OCI-LY1 (cell line): Measurements from ENCODE around the gene NABP1.

Experiments used
- H2AFZ ChIP-seq: fragments of 200-600 bp; sonication (generic), shearing (Covaris generic); 2 replicates; pipeline ENCODE4 v1.6.0; 2014; ENCODE audit warnings: antibody characterized with exemption, mild to moderate bottlenecking, low read length
- H3F3A ChIP-seq: fragments of 200-600 bp; sonication (generic), shearing (Covaris generic); 2 replicates; pipeline ENCODE4 v1.6.0; 2014; ENCODE audit warnings: mild to moderate bottlenecking, antibody characterized with exemption, low read length, moderate library complexity; ENCODE audit not compliant: insufficient read depth
- H3K27ac ChIP-seq: fragments of 200-600 bp; sonication (generic); 2 replicates; pipeline ENCODE4 v1.5.1; 2014; ENCODE audit warnings: low read length, mixed run types, mild to moderate bottlenecking, low read depth; ENCODE audit not compliant: poor library complexity, severe bottlenecking
- H3K27me3 ChIP-seq: fragments of 200-600 bp; sonication (generic); 2 replicates; pipeline ENCODE4 v1.6.0; 2014; ENCODE audit warnings: antibody characterized with exemption, mild to moderate bottlenecking, low read length, moderate library complexity; ENCODE audit not compliant: insufficient read depth
- H3K36me3 ChIP-seq: fragments of 200-600 bp; sonication (generic); 2 replicates; pipeline ENCODE4 v1.6.1; 2014; ENCODE audit warnings: mild to moderate bottlenecking, antibody characterized with exemption, low read length, moderate library complexity, mixed read lengths; ENCODE audit not compliant: insufficient read depth
- H3K4me1 ChIP-seq: fragments of 200-600 bp; sonication (generic); 2 replicates; pipeline ENCODE4 v1.5.1; 2014; ENCODE audit warnings: mild to moderate bottlenecking, low read length, moderate library complexity; ENCODE audit not compliant: insufficient read depth, severe bottlenecking
- H3K4me2 ChIP-seq: fragments of 200-600 bp; sonication (generic), shearing (Covaris generic); 2 replicates; pipeline ENCODE4 v1.6.1; 2014; ENCODE audit warnings: low read length
- H3K4me3 ChIP-seq: fragments of 200-600 bp; sonication (generic); 2 replicates; pipeline ENCODE4 v1.5.1; 2014; ENCODE audit warnings: low read length, low read depth, mild to moderate bottlenecking, mixed read lengths; ENCODE audit not compliant: poor library complexity, severe bottlenecking
- H3K79me2 ChIP-seq: fragments of 200-600 bp; shearing (Covaris generic); 2 replicates; pipeline ENCODE4 v1.6.1; 2016; ENCODE audit warnings: mixed run types, low read length, mixed read lengths; ENCODE audit not compliant: insufficient read depth
- H3K9ac ChIP-seq: fragments of 200-600 bp; sonication (generic), shearing (Covaris generic); 2 replicates; pipeline ENCODE4 v1.6.1; 2014; ENCODE audit warnings: mild to moderate bottlenecking, low read length, mixed read lengths
- H3K9me2 ChIP-seq: fragments of 200-600 bp; sonication (generic), shearing (Covaris generic); 2 replicates; pipeline ENCODE4 v1.6.1; 2014; ENCODE audit warnings: low read depth, mild to moderate bottlenecking, low read length, mixed read lengths
- H3K9me3 ChIP-seq: fragments of 200-600 bp; shearing (Covaris generic); 2 replicates; pipeline ENCODE4 v1.6.1; 2014; ENCODE audit warnings: low read length, mixed read lengths
- H4K20me1 ChIP-seq: fragments of 200-600 bp; sonication (generic), shearing (Covaris generic); 2 replicates; pipeline ENCODE4 v1.6.0; 2016; ENCODE audit warnings: mild to moderate bottlenecking, low read length; ENCODE audit not compliant: insufficient read depth
- CTCF ChIP-seq: fragments of 200-600 bp; sonication (generic), shearing (Covaris generic); IDR thresholded peaks from 2 replicates; pipeline ENCODE4 v1.5.1; 2017; ENCODE audit warnings: mild to moderate bottlenecking, antibody characterized with exemption, low read length, moderate library complexity, mixed read lengths
- EZH2 ChIP-seq: fragments of 200-600 bp; sonication (generic), shearing (Covaris generic); IDR thresholded peaks from 2 replicates; pipeline ENCODE4 v1.8.0; 2017; ENCODE audit warnings: borderline replicate concordance, mixed run types, mild to moderate bottlenecking, antibody characterized with exemption, low read length, moderate library complexity, mixed read lengths

NABP1 gene

DNA sequence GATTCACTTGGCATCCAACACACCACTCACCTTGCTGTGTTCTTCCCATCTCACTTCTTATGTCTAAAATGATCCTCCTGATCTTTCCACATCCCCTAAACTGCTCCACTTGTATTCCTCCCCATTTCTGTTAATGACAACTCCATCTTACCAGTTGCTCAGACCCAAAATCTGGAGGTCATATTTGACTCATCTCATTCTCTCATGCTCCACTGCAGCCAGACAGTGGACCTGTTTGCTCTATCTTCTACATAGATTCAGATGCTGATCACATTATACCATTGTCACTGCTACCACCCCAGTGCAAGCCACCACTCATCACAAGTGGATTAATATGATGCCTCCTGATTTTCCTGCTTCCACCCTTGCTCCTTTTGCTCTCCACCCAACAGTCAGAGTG is 7.9 kb upstream of the NABP1 start:
- Histone ChIP-seq H3K4me2 (no peak overlapping the region), H2AFZ (no peak overlapping the region), H3K4me3 (no peak overlapping the region), H3K27ac (no peak overlapping the region), H3K4me1 (peaks cover 13% of the 10 kb centered on the region), H3K36me3 (no peaks in the 10 kb centered on the region), H3F3A (no peaks in the 10 kb centered on the region), H3K9me3 (no peaks in the 10 kb centered on the region), H4K20me1 (no peaks in the 10 kb centered on the region), H3K27me3 (no peaks in the 10 kb centered on the region), H3K9ac (no peak overlapping the region), H3K79me2 (no peaks in the 10 kb centered on the region), H3K9me2 (no peaks in the 10 kb centered on the region)
- TF ChIP-seq CTCF = no peak
- TF ChIP-seq EZH2 = no peak

- Histone ChIP-seq H3K27ac (no peak overlapping the region), H3K4me1 (peaks cover 20% of the 10 kb centered on the region), H3K9me3 (no peaks in the 10 kb centered on the region), H3K9me2 (no peaks in the 10 kb centered on the region), H3K4me3 (no peak overlapping the region), H3K79me2 (no peaks in the 10 kb centered on the region), H4K20me1 (no peaks in the 10 kb centered on the region), H3F3A (no peaks in the 10 kb centered on the region), H3K4me2 (no peak overlapping the region), H2AFZ (no peak overlapping the region), H3K27me3 (no peaks in the 10 kb centered on the region), H3K36me3 (no peaks in the 10 kb centered on the region), H3K9ac (no peak overlapping the region)
- TF ChIP-seq EZH2 = no peak
- no peak for TF ChIP-seq CTCF
Observed at GRCh38 chr2:191670787-191671186, 7.1 kb upstream of the NABP1 start.

DNA sequence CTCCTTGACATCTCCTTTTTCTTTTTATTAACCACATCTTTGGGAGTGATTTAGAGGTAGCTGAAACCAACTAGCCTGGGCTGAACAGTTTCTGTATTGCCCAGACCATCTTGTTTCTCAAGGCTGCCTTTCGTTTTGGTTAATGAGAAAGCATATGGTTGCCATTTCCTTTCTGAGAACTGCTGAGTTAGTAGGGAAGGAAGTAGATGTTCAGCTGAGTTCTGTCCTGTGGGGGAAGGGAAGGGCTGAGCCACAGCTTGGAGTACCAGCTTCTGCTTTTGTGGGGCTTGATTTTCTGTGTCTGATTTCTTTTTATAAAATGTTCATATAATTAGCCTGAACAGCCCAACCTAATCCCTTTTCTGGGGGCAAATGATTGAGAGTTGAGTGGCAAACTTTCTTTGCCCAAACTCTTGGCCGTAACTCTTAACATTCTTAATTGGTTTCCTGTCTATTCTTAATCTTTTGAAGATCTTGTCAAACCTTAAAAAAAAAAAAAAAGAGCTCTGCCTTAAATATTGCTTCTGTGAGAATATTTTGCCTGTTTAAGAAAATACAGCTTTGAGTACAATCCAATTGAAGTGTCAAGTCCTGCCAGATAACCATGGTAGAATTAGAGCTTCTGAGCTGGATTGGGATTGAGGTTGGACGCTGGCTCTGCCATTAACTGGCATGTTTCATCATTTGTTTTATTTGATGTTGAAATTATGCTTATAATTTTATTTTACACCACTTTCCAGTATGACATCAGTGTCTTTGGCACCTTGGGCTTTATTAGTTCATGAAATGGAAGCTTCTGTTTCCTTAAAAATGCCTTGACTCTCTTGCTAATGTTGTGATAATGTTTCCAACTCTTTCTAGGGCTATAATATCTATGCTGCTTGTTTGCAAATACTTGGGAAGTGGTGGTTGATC is 1.9 kb upstream of the NABP1 start:
- no peaks in the 10 kb centered on the region for H4K20me1 ChIP-seq
- no peaks in the 10 kb centered on the region for H3K27me3 ChIP-seq
- 0 out of 2 replicates have a peak overlapping the region, but pooled peaks have one; percentile 19 for H3K9ac ChIP-seq
- H3K4me3 ChIP-seq = peak overlapping the region; percentile 15
- no peaks in the 10 kb centered on the region for H3K9me2 ChIP-seq
- peaks cover 5% of the 10 kb centered on the region; the same call in 1 of the 2 replicates for H3K36me3 ChIP-seq
- TF ChIP-seq CTCF (no peak), EZH2 (no peak)
- H3K4me1 ChIP-seq = peaks cover 49% of the 10 kb centered on the region
- H2AFZ ChIP-seq = peak overlapping the region; percentile 86
- peaks cover 6% of the 10 kb centered on the region; the same call in 1 of the 2 replicates for H3K79me2 ChIP-seq
- peak overlapping the region; percentile 73 for H3K27ac ChIP-seq
- peak overlapping the region; percentile 94 for H3K4me2 ChIP-seq
- H3F3A ChIP-seq = no peaks in the 10 kb centered on the region
- H3K9me3 ChIP-seq = no peaks in the 10 kb centered on the region
